ENCODE results near the gene TTLL3.

The TTLL3 gene

DNA sequence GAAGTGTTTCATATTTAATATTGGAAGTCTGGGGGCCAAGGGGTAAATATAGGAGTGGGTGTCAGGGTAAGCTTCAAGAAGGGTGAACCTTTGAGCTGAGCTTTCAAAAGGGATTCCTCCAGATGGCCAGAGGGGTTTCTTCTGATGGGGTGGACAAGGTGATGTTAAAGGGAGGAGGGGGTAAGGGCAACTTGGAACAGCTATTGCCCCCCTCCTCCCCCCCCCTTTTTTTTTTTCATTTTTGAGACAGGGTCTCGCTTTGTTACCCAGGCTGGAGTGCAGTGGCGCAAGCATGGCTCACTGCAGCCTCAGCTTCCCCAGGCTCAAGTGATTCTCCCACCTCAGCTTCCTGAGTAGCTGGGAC is 2.1 kb upstream of the TTLL3 start:
- no peak for DNase-seq (ENCODE audit: low read depth)

DNA sequence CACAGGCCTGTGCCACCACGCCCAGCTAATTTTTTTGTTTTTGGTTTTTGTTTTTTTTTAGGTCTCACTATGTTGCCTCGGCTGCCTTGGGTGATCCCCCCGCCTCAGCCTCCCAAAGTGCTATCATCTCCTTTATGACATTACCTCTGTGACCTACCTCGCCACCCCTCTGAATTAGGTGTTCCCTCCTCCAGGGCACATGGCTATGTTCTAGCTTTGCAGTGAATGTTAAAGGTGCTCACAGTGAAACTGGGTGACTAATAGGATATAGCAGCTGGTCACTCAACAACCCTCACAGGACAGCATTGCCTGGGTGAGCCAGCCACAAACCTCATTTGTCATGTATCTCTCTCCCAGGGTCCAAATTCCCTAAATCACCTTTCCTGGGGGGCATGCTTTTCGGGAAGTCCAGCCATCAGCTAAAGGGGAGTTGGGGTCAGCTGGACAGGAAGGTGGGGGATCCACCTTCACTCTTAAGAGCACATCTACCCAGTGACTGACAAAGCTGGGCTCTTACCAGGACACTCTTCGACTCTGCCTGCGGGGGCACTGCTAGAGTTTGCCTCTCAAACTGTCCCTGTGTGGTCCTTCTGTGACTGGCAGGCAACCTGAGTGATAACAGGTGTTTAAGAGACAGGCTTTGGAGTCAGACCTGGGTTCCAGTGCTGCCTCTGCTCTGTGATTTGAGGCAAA is 1.6 kb upstream of the TTLL3 start:
- no peak for DNase-seq (ENCODE audit: low read depth)

DNA sequence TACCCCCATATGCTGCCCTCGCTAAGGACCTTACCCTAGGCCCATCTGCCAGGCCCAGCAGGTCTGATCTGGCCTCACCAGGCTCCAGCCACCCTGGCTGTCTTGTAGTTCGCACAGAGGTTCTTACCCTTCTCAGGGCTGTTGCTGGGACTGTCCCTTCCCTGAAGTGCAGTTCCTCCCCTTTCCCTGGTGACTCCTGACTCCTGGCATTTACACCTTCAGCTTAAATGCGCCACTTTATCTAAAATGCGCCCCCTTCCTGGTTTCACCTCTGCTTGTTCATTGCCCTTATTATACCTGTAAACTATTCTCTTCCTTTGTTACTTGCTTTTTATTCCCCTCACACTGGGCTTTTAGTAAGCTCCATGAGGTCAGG is 835 bp upstream of the TTLL3 start:
- DNase-seq (ENCODE audit: low read depth) = no peak

DNA sequence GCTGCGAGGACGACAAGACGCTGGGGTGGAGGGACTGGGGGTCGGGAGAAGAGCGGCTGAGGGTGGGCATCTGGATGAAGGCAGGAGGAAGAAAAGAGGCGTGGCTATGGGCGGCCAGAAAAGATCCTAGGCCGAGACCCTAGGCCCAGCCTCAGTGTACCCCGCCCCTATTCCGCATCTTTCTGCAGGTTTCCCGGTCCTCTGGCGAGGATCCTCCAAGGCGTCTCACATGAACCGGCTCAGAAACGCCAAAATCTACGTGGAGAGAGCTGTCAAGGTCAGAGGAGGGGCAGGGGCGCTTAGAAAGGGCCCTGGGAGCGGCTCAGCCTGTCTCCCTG is 340 bp downstream of the TTLL3 start:
- DNase-seq (ENCODE audit: low read depth) = no peak

DNA sequence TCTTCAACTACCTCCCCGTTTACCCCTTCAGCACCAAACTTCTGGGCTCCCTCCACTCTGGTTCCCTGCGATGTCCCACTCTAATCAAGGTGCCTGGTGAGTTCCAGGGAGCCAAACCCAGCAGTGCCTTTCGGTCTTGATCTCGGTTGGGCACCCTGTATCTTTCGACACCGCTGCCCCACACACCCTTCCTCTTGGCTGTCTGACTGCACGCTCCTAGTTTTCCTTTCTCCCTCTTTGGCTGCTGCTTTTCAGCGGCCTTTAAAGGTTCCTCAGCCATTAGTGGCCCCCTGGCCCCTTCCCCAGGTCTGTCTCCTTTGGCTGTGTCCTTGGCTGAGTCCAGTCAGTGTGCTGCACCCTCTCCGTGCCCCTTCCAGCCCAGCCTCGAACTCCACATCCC is 784 bp downstream of the TTLL3 start:
- no peak for DNase-seq (ENCODE audit: low read depth)

DNA sequence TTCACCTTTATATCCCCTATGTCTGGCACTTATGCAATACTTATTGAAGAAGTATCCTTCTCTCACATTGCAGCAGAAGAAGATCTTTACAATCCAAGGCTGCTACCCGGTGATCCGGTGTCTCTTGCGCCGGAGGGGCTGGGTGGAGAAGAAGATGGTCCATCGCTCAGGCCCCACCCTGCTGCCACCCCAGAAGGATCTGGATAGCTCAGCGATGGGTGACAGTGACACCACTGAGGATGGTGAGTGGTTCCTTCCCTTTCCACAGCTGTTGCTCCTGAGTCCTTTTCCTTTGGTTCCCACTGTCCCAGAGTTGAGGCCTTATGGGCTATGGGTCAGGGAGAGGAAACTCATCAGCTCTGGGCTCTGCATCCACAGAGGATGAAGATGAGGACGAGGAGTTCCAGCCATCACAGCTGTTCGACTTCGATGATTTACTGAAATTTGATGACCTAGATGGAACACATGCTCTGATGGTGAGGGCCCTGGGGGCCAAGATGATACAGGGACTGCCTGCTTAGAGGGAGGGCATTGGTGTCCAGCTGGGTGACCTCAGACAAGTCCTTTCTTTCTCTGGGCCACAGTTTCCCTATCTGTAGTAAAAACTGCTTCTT is 2.9 kb downstream of the TTLL3 start:
- DNase-seq (ENCODE audit: low read depth) = no peak

DNA sequence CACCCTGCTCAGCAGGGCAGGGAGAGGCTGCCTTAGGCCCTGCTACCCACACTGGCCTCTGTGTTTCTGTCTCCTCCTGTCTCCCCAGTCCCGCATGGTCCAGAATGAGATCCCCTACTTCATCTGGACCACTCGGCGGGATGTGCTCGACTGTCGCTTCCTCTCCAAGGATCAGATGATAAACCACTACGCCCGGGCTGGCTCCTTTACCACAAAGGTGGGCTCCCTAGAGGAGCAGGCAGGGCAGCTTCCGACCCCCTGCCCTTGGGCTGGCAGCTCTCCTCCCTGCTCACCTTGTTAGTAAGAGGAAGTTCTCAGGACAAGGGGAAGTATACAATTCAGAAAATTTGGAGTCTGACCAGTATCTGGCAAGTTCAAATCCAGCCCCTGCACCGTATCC is 5.9 kb downstream of the TTLL3 start:
- no peak for DNase-seq (ENCODE audit: low read depth)

DNA sequence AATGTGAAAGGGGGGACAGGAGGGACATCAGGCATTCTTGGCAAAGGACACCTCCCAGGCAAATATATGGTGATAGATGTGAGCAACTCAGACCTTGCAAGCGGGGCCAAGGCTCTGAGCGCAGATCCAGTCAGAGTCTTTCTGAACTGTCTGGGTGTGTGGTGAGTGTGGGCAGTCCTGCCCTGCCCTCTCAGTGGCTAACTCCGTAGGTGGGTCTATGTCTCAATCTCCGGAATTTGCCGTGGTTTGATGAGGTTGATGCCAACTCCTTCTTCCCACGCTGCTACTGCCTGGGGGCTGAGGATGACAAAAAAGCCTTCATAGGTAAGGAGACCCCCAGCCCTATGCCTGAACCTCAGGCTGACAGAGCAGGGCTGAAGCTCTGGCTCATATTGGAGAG is 7.4 kb downstream of the TTLL3 start:
- no peak for DNase-seq (ENCODE audit: low read depth)

DNA sequence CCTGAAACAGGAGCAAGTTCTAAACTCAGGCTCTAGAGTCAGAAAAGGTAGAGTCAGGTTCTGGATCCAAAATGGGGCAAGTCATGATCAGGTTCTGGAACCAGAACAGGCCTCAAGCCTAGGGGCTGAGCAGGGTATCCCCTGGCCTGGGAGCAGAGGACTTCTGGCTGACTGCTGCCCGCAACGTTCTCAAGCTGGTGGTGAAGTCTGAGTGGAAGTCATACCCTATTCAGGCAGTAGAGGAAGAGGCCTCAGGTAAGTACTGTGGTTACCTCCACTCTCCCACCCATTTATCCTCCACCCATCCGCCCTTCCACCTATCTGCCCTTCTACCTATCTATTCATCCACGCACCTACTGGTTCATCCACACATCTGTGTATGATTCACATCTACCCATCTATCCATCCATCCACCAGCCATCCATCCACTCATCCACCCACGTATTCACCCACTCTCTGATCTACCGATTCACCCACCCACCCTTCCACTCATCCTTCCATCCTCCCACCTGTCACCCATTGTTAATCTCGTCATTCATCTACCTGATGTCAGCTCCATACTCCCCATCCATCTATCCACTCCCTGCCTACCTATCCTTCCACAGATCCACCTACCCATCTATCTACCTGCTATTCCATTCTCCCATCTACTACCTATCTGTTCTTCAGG is 8.7 kb downstream of the TTLL3 start:
- DNase-seq (ENCODE audit: low read depth) = no peak

DNA sequence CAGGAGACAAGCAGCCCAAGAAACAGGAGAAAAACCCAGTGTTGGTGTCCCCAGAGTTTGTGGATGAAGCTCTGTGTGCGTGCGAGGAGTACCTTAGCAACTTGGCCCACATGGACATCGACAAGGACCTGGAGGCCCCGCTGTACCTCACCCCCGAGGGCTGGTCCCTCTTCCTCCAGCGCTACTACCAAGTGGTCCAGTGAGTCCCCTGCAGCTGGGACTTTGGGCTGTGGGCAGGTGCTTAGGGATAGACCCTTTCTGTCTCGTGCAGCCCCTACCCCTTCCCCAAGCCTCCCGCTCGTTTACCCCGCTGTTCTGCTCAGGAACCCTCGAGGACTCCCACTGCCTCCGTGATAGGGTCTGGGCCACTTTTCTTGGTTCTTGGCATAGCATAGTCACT is 10.5 kb downstream of the TTLL3 start:
- no peak for DNase-seq (ENCODE audit: low read depth)

DNA sequence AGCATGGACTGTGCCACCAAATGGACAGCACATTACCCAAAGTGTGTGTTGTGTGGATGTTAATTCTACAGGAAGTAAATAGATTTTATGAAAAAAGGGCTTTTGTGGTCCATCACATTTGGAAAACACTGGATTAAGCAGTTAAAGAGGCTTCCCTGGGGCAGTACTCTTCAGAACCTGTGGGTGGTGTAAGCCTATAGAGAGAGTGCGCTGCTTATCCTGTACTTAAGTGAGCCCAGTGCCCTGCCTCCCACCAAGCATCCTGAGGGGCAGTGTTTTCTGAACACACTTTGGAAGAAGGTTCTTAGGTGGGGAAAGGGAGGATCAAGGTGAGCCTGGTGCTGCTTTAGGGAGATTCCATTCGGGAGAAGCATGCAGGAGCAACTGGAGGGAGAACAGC is 10.9 kb downstream of the TTLL3 start:
- DNase-seq (ENCODE audit: low read depth) = no peak

DNA sequence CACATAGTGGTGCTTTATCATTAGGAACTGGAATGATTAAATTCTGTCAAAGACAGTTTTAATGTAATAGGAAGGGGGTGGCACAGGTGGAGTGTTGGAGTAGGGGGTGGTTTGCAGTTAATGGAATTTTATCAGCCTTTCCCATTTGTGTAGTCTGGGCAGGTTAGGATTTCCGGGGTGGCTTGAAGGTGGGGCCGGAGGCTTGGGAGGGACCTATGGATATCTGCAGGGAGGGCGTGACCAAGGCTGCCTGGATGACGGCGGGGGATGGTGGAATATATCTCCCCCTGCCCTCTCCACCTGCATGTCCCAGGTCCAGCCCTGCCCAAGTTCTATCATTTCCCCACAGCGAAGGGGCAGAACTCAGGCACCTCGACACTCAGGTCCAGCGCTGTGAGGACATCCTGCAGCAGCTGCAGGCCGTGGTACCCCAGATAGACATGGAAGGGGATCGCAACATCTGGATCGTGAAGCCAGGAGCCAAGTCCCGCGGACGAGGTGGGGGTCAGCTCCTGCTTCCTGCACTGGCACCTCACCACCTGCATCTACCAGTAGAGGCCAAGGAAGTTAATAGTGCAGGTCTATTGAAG is 15.5 kb downstream of the TTLL3 start:
- DNase-seq (ENCODE audit: low read depth) = no peak

DNA sequence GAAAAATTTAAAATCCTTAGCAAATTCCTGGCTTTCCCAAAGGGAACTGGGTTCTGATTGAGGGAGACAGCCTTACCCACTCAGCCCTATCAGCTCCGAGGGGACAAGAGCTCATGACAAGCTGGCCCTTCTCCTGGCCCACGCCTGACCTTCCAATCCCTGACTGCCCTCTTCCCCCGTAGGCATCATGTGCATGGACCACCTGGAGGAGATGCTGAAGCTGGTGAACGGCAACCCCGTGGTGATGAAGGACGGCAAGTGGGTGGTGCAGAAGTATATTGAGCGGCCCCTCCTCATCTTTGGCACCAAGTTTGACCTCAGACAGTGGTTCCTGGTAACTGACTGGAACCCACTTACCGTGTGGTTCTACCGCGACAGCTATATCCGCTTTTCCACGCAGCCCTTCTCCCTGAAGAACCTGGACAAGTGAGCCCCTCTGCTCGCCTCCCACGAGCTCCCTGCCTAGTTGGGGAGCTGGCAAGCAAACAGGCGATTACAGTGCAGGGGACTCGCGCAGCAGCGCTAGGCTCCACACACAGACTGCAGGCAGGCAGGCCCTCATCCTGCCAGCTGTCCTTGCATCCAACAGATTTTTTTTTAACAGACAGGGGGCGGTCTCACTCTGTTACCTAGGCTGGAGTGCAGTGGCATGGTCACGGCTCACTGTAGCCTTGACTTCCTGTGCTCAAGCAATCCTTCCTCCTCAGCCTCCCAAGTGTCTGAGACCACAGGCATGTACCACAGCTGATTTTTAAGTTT is 16.9 kb downstream of the TTLL3 start:
- no peak for DNase-seq (ENCODE audit: low read depth)

DNA sequence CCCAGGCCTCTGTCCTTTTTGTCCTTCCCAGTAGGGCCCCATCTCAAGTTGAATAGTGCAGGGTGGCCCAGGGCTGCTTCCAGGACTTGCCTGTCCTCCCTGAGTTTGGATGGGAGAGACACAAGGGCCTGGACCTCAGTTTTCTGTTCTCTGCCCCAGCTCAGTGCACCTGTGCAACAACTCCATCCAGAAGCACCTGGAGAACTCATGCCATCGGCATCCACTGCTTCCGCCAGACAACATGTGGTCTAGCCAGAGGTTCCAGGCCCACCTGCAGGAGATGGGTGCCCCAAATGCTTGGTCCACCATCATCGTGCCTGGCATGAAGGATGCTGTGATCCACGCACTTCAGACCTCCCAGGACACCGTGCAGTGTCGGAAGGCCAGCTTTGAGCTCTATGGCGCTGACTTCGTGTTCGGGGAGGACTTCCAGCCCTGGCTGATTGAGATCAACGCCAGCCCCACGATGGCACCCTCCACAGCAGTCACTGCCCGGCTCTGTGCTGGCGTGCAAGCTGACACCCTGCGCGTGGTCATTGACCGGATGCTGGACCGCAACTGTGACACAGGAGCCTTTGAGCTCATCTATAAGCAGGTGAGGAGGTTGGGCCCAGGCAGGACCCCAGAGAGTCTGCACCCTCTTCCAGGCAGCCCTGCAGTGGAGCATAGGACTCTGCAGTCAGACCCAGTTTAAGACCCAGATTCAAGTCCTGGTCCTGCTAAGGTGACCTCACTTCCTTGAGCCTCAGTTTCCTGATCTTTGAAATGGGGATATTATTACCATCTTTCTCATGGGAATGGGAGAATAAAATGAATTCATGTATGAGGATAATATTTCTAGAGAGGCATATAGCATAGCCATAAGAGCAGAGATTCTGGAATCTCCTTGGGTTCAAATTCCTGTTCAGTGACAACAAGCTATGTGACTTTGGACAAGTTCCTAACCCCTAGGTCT is 19.0 kb downstream of the TTLL3 start:
- no peak for DNase-seq (ENCODE audit: low read depth)

DNA sequence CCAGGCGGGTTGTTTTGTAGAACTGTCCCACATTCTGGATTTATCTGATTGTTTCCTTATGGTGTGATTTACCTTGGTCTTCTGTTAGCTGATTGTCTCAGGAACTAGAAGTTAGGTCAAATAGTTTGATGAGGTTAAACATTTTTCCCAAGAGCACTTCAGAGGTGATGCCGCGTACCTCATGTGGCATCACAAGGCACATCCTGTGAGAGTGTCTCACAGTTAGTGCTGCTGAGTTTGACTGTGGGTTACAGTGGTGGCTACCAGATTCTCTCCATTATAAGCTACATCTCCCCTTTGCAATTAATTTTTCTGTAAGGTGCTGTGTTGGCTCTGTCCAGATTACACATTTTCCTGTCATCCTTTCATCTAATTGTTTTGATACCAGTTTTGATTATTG is 21.2 kb downstream of the TTLL3 start:
- DNase-seq (ENCODE audit: low read depth) = no peak

DNA sequence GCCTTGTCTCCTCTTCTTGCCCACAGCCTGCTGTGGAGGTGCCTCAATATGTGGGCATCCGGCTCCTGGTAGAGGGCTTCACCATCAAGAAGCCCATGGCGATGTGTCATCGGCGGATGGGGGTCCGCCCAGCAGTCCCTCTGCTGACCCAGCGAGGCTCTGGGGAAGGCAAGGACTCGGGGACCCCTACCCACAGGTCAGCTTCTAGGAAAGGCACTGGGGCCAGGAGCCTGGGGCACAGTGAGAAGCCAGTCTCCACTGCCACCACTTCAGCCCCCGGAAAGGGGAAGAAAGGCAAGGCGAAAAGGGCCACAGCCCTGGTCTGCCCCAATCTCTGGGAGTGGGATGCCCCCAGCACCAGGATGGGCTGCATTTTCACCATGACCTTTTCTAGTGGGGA is 23.0 kb downstream of the TTLL3 start:
- DNase-seq (ENCODE audit: low read depth) = no peak

DNA sequence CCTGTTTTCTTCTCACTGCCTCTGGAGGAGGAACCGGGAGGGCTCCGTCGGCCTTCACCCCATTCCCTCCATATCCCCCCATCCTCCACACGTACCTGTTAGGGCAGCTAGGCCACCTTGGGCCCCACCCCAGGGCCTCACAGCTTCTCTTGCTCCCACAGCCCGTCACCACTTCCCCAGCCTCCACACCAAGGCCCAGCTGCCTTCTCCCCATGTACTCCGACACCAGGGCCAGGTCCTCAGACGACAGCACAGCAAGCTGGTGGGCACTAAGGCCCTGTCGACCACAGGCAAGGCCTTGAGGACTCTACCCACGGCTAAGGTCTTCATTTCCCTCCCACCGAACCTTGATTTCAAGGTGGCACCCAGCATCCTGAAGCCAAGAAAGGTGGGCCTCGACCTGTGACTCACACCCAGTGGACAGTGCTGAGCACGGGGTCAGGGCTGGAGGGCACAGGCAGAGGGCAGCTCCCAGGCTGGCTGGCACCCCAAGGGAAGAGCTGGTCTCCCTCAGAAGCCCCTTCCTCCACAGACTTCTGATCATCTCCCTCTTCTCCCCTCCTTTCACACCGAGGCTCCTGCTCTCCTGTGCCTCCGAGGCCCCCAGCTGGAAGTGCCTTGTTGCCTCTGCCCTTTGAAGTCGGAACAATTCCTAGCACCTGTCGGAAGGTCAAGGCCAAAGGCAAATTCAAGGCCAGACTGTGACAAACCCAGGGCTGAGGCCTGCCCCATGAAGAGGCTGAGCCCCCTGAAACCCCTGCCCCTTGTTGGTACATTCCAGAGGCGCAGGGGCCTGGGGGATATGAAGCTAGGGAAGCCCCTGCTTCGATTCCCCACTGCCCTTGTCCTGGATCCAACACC is 24.7 kb downstream of the TTLL3 start:
- DNase-seq (ENCODE audit: low read depth) = no peak

DNA sequence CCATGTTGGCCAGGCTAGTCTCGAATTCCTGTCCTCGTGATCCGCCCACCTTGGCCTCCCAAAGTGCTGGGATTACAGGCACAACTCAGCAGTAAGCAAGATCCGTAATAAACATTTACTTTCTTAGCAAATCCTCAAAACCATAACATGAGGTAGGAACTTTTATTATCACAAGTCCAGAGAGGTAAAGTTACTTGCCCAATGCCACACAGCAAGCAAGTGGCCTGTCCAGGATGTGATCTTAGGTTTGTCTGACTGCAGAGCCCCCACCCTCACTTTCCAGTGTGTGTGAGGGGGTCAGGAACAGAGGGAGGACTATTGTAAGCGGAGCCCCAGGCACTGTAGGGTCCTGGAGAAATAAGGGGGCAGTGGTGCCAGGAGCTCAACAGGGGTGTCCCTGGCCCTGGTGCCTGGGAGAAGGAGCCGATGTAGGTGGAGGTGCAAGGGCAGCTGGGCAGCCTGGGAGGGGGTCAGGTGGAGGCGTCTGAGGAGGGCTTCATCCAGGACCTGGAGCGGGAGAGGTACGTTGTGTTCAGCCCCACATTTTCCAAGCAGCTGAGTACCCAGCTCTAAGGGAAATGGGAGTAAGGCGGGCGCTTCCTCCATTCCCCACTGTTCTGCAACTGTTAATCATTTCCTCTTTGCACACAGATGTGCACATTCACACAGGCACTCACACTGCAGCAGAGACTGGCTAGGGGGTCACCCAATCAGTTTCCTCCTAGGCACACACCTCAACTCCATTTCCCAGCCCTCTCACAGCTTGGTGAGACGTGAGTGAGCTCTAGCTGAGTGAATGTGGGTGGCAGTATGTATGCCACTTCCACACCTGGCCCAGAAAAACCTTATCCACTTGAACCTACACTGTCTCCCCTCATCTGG is 27.9 kb downstream of the TTLL3 start:
- no peak for DNase-seq (ENCODE audit: low read depth)

DNA sequence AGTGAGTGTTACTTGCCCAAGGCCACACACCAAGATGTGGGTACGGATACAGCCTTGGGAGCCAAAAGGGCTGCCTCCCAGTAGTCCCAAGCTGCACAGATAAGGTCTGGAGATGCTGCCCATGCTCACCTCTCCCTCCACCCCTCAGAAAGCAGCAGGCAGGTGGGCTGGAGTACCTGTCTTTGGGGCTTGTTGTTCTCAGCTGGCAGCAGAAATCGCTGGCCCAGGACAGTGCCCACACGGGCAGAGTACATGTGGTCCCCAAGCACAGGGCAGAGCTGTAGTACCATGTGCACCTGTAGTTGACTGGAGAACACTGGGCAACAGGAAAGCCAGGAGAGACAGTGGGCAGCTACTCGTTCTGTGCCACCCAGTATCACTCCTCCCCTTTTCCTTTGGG is 28.8 kb downstream of the TTLL3 start:
- no peak for DNase-seq (ENCODE audit: low read depth)

DNA sequence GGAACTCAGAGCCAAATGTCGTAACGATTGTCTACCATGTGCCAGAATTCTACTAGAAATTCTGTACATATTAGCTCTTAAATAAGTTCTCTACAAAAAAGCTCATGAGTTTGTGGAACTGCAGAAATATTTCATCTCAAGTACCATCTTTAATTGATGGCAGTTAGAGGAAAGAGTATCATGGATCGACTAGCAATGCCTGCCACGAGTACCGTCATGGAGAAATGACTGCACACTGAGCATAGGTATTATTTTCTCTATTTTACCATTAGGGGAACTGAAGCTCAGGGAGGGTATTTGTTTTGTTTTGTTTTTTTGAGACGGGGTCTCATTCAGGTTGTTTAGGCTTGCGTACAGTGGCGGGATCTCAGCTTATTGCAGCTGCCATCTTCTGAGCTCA is 31.0 kb downstream of the TTLL3 start:
- DNase-seq (ENCODE audit: low read depth) = no peak
